GM18861 (cell line): ENCODE data around the gene ASB9.

ENCODE experiments used
- ATAC-seq: cut with Tn5 transposase; IDR thresholded peaks from one replicate; pipeline ENCODE4 v1.9.1; 2021; ENCODE audit not compliant: unreplicated experiment

The ASB9 gene

DNA sequence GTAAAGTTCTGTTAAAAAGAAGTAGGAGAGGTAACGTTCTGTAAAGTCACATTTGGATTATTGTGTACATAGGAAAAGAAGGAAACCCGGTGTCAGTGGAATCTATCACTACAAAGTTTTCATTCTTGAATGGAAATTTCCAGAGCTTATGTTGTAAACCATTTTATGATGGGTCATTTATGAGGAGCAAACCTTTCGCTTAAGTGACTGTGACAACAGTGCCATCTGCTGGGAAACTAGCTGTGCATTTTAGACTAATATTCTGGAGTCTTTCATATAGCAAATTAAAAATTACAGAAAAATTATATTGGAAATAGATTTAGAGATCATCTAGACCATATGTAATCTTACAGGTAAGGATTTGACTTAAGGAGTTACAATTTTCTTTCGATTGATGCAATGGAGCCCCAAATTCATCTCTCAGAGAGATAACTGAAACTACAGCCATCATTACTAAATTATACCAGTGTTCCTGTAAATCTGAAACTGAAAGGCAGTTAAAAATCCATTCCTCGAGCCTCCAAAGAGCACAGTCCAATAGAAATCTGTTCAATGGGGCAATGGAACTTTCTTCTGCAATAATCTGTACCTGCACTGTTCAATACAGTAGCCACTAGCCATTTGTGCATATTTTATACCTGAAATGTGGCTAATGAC is 26.9 kb downstream of the ASB9 start:
- ATAC-seq, result peak; percentile 51

DNA sequence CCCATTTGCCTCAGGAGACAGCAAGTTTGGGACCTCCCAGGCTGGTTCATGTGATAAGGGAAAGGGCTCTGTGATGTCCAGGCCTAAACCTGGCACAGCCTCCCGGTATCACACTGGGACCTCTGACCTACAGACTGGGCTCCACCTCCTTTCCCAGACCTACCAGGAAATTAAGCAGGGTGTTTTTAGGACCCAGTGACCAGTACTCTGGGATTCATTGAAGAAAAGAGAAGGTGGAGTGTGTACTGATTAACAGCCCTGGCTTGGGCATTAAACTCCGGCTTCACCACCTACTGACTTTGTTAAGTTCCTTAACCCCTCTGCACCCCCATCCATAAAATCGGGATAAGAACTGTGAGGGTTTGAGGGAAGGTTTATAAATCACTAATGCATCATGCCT is 28.6 kb downstream of the ASB9 start:
- ATAC-seq, result no peak

DNA sequence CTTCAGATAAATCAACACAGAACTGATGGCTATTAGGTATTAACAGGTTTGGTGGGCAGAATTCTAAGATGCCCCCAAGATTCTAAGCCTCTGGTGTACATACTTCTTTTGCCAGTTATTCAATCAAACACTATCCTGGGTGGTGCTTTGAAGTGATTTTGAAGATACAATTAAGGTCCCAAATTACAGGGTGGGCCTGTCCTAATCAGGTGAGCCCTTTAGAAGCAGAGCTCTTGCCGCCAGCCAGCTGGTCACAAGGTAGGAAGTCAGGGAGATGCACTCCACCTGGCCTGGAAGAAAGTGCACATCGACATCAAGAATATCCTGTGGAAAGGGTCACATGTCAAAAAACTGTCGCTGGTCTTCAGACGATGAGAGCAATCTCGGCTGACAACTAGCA is 29.5 kb downstream of the ASB9 start:
- ATAC-seq, result no peak

DNA sequence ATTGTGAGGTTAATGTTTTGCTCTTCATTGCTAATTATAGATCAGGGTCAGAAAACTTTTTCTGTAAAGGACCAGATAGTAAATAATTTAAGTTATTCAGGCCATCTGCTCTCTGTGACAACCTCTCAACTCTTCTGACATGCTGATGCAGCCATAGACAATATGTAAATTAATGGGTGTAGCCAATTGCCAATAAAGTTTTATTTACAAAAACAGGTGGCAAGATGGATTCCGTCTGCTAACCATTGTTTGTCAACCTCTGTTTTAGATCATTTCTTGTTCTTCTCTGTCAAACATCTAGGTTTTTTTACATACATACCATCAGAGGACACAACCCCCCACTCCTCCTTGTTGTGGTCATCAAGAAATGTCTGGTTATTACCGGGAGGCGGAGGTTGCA is 33.7 kb downstream of the ASB9 start:
- ATAC-seq, result no peak

DNA sequence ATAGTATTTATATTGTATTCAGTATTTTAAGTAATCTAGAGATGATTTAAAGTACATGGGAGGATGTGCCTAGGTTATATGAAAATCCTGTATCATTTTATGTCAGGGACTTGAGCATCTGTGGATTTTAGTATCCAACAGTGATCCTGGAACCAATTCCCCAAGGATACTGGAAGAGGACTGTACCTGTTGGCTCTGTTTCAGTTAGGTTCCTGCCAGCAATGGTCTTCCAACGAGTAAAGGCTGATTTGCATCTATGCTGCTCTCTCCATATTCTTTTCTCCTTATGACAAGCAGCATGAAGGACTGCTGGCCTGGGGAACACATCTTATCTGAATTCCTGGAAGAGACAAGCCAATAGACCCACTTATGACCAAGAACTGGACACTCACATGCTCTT is 34.9 kb downstream of the ASB9 start:
- ATAC-seq, result no peak

DNA sequence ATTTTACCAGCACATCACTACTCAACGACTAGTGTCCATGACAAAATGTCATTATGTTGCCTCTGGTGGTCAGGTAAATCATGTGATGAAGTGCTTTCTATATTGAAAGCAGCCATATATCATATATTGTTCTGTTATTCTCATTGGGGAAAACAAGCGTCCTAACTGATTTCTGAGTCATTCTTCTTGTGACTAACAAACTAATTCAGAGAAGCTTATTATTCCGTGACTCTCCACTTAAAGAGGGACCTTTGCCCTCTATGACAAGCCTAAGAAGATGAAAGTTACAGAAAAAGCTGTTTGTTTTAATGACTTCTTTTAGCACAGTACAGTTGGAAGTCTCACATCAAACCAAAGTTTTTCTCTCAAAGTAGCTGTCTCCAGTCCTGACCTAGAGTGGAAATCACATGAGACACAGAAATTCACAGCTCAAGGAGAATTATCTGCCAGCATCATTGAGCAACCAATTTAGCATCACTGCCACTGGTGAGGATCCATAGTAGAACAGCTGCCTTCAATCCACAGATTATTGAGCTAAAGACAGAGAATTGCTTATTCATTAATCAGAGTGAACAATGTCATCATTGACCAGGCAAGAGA is 36.4 kb downstream of the ASB9 start:
- ATAC-seq, result no peak

DNA sequence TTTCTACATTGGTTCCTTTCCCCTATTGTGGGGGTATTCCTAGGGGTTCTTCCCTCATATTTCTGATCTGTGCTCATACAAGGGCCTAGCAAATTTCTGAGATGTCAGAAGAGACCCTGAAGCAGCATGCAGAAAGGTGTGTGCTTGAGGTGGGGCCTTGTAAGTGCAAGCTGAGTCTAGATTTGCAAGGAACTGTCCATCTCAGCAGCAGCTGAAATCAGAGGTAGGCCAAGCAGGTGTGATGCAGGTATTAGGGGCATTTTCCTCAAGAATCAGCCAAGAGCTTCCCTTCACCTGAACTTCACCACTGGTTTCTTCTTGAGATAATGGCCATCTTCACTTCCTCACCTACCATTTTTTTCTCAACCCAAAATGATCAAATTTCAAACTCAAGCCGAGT is 45.1 kb downstream of the ASB9 start:
- no peak for ATAC-seq

DNA sequence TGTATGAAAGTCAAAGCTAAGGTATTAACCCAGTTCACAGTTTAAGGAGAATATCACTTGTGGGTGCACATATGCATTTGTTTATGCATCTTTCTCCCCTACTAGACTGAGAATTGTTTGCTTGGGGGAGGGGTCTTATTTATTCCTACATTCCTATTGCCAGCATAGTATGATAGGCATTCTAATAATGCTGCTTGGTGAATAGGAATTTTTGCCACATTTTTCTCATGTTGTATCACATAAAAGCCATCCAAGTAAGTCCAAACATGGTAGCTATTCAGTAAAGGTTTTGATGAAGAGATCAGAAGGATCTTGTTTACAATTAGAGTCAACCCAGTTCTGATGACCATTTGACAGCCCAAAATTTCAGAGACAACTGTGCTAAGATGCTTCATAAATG is 48.6 kb downstream of the ASB9 start:
- no peak for ATAC-seq

DNA sequence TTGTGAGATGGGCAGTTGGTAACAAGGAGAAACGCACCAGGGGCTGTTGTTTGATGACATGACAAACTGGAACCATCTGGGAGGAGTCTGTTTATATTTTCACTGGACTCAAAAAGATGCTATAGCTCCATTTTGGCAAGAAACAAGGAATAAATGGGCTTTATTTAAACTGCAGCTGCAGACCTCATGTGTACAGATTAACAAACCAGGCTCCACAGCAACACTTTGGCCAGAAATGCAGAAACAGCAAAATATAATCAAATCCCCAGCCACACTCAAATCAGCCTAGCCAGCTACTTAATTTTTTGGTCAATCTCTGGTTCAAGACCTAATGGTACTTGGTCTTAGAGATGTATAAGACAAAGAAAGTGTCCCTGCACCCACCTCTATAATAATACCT is 52.7 kb downstream of the ASB9 start:
- ATAC-seq, result no peak

DNA sequence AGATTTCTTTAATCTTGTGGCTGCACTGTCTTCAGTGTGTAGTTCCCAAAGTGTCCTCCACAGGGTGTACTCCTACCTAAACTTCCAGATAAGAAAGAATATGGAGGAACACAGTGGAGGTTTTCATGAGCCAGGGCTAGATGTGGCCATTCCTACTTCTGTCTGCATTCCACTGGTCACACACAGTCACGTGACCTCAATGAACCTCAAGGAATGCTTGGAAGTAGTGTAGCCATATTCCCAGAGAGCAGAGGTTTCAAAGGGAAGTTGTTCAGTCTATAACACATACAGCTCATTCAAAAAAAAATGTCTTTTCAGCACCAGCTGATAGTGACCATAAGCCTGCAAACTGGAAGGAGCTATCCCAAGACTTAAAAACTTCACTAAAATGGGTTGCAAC is 53.6 kb downstream of the ASB9 start:
- no peak for ATAC-seq

DNA sequence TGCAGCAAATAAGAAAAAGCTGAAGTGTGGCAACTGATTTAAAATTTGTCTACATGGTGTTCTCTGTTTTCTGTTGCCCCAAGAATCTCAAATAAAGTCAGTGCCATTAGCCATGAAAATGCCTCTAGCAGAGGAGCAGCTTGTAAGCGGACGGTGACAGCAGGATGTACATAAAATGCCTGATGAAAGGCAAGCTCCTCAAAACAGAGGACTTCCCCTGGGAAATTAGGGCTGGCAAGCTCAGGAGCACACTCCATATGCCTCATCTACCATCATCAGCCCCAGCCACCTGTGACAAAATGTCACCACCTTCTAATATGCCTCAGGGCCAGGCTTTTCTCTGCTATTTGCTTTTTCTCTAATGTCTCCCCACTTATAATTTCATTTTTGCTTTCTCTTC is 54.5 kb downstream of the ASB9 start:
- no peak for ATAC-seq

DNA sequence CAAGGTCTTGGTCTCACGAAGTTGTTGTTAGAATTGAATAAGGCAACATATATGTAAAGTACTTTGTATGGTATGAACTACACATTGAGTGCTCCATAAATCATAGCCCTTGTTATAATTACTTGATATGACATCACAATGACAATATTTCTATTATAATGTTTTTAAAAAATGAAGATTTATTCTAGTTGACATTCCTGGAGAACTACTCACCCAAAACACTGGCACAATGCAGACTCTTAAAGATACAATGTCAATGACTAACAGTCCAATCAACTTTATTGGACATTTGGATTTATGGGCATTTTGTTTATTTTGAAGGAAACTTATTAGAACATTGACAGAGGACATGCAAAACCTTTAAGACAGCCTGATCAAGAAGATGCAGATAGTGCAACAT is 55.3 kb downstream of the ASB9 start:
- ATAC-seq, result no peak

DNA sequence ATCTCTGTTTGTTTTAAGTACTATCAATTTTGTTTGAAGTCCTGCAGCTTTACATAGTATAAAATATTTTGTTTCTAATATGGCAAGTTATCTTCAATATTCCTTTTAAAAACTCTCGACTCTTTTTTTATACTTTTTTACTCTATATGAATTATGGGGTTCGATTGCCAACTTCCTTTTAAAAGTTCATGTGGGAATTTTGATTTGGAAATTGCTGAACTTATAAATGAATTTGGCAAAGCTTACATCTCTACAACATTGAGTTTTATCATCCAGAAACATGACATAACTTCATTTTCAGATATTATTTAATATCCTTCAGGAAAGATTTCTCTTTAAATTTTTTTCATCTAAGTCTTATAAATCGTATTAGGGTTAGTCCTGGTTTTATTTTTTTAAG is 60.8 kb downstream of the ASB9 start:
- no peak for ATAC-seq

DNA sequence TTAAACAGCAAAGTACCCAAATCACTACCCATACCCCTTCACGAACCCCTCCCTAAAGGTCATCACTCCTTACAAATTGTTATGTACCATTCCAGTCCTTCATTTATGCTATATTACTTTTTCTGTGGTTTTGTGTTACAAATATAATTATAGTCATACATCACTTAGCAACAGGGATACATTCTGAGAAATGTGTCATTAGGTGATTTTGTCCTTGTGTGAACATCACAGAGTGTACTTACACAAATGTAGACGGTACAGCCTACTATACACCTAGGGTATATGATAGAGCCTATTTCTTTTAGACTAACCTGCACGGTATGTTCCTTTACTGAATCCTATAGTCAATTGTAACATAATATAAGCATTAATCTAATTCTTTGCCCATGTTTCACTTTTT is 61.9 kb downstream of the ASB9 start:
- ATAC-seq, result no peak

DNA sequence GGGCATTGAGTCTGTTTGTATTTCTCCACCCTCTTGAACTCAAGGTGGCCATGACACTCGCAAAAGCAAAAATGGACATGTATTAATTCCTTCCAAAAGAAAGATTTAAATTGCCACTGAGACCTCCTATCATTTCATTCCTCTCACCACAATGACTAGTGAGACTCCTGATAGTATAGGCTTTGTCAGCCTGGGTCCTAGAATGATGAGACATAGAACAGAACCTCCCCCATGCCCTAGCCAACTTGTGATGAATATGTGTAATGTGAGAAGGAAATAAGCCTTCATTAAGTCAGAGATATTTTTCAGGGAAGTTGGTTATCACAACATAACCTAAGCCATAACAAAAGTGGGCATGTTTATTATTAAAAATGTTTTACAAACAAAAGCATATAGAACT is 62.5 kb downstream of the ASB9 start:
- ATAC-seq, result no peak

DNA sequence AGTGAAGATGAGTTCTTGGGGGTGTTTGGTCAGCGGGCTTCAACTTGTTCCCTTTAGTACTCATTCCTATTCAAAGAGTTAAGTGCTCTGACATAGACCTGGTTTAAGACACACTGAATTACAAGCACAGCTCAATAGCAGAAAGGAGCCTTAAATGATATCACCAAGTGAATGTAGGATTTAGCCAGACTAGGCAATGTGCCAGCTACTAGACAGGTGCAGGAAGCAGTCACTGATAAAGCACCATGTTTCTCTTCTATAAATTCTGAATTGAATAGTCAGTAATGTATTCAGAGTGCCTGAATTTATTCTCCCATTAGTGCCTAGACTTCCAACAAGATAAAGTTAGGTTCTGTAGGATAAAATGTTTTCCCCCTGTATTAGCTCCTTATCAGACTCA is 63.6 kb downstream of the ASB9 start:
- ATAC-seq, result no peak

DNA sequence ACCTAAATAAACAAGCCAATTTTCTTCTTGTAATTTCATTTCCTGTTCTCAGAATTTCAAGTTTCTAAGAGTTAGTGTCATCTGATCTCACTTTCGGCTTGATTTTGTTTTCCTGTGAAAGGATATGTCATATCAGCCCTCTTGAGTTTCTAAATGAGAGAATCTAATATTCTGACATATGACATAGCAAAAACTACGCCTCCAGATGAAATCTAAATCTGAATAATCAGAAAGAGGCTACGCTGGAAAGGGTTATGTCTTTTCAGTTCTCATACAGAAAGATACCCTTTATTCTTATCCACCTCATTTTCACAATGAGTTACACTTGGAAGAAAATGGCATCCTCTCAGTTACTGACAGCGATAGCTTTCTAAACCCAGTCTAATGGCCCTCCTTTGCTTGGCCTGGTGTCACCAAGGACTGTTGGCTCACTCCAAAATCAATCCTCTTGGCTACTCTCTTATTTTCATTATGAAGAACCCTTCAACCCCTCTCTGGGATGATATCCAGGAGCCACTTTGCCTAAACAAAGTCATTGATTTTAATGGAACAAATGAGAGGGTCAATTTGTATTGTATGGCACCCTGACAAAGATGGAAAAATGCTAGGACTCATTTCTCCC is 65.6 kb downstream of the ASB9 start:
- ATAC-seq, result peak; percentile 68

DNA sequence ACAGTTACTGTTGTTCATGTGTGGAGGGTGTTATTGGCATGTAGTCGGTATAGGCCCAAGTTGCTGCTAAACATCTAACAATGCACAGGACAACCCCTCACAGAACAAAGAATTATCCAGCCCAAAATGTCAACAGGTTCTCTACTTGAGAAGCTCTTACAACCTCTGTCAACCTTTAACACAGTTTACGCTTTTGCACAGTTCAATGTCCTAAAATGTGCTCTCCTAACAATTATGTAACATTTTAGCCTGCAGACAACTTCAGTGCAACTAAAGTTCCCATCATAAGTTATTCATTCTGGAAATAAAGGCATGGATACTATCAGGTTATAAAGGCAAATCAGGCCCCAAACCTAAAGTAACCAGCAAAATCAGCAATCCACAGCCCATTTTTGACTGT is 66.2 kb downstream of the ASB9 start:
- ATAC-seq, result no peak

DNA sequence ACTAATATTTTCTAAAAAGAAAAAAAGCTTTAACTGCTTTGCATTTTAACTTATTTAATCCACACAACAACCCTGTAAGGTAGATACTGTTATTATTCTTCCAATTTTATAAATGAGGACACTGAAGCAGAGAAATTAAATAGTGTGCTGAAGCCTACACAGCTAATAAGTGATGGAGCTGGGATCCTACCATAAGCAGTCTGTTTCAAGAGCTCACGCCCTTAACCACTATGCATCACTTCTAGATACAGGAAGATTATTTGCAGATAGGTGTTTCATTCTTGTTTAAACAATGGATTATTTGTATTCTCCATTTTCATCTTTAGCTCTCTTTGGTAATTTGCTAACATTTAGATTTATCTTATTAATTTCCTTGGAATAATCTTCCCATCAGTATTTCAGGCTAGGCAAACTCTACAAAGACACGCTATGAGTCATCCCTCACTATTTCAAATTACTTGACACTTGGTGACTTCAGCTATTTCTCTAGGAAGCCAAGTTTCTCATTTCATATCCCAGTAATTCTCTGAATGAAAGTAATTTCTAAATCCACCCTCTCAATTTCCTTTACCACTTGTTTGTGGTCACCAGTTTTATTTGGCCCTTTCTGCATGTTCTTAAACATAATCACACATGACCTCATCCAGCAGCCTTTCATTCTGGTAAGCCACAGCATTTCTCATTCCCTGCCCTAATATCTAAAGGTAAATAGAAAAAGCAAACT is 67.3 kb downstream of the ASB9 start:
- peak; percentile 31 for ATAC-seq

DNA sequence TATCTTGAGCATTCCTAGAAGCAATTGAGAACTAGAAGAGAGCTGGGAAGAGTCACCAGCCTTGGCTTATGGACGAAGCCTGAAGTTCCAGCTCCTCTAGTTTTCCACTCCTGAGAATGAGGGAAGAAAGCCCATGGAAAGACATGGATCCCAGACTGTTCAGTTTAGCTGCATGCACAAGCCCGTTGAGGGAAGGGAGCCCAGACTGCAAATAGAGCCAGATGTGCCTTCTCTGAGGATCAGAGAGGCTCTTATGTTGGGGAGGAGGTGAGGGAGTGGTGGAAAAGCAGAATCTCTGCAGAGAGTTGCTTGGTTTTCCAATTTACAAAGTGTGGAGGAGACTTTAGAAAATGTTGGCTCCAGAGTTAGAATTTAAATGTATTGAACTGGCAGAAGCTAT is 69.0 kb downstream of the ASB9 start:
- ATAC-seq, result no peak

DNA sequence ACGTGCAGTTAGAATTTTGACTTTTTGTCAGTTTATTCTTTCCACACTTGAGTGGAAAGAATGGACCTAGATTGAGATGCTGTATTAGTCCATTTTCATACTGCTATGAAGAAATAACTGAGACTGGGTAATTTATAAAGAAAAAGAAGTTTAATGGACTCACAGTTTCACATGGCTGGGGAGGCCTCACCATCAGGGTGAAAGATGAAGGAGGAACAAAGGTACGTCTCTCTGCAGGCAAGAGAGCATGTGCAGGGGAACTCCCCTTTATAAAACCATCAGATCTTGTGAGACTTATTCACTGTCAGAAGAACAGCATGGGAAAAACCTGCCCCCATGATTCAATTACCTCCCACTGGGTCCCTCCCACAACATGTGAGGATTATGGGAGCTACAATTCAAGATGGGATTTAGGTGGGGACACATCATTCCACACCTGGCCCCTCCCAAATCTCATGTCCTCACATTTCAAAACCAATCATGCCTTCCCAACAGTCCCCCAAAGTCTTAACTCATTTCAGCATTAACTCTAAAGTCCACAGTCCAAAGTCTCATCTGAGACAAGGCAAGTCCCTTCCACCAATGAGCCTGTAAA is 71.2 kb downstream of the ASB9 start:
- ATAC-seq, result peak; percentile 34

DNA sequence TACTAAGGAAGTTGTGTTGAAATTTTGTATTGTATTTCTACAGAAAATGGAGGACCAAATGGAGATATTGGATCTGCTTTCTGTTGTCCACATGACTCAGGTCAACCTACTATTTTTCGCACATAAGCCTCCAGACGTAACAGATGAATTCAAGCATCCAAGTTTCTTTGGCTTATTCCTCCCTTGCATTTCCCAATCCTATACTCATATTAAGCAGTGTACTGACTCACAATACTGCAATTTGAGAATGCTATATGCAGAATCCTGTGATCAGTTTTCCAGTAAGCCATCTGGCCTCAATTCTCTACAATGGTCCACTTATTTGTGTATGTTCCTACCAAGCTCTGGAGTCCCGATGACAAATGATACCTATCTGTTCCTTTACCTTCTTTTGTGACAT is 75.7 kb downstream of the ASB9 start:
- ATAC-seq, result no peak
